Superior temporal gyrus (tissue), 1 donor: Measurements from ENCODE around the gene SWAP70.
"Not testable (repeated sequence)": the region's sequence is repeated elsewhere in the genome, so short reads cannot be mapped to it uniquely, and the experiment has no call there.

Source experiments
- DNase-seq: peaks from one replicate; pipeline ENCODE4 v3.0.0-alpha.2; 2016; ENCODE audit errors: extremely low spot score

The SWAP70 gene

GRCh38 chr11:9722023-9722422 is 58.1 kb downstream of the SWAP70 start:
- DNase-seq = no peak

- DNase-seq = no peak
These were observed 59.0 kb downstream of the SWAP70 start for GRCh38 chr11:9722893-9723292.

DNA sequence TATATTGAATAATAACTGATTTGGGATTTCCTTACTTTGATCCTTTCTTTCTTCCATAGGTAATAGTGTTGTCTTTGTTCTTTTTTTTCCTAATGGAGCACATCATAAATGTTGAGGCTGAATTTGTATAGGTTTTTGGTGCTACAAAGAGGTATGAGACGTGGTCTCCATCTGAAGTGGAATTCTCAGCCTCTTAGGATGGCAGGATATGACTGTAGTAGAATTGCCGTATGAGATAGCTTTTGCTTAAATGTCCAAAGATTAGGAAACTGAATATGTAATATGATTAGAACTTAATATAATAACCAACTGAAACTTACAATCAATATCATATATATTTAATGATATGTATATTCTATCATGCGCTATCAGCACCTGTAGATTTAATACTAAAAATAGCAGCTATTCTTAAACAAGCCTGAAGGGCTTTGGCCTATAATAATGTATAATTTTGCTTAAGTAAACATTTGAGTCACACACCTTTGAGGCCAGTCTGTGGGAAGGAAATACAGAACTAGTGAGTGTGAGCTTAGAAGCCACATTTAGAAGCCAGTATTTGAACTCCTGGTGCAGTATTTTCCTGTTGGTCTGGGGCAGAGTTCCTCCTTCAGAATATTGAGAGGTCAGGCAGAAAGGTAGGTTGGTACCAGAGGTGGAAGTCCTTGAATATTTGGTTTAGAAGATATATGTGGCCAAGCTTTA is 62.6 kb downstream of the SWAP70 start:
- no peak for DNase-seq

- no peak for DNase-seq
These were observed 64.2 kb downstream of the SWAP70 start for GRCh38 chr11:9728058-9728457.

GRCh38 chr11:9731256-9731655 is 67.4 kb downstream of the SWAP70 start:
- no peak for DNase-seq

- DNase-seq = no peak
These were observed 68.6 kb downstream of the SWAP70 start for GRCh38 chr11:9732453-9732852.

DNA sequence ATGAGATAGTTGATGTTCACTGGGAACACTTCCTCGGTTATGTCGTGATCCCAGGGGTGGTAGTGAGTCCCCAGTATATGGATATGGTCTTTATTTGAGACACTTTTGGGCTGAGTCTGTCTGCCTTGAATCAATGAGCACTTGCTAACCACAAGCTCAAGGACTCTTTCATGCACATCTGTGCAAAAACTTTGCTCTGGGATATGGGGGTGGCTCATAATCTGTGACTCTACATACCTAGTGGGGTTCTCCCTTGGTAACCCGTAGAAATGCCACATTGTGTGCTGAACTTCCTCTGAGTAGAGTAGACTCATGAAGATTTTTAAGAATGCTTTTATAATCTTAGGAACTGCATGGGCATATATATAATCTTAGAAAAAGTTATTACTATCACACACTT is 69.3 kb downstream of the SWAP70 start:
- no peak for DNase-seq

DNA sequence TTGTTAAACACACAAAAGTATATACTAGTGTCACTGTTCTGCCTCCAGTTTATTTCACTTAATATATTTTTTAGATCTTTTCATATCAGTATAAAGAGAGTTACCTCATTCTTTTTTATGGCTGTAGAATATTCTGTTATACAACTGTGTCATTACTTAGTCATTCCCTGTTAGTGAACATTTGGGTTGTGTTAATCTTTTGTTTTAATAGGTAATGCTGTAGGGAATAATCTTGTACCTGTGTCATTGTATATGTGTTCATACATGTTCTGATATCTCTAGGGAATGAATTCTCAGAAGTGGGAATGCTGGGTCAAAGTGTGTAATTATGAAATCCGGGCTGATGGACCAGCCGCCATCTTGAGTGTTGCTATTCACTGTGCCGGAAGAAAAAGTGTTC is 71.4 kb downstream of the SWAP70 start:
- no peak for DNase-seq

- no peak for DNase-seq
These were observed 72.0 kb downstream of the SWAP70 start for GRCh38 chr11:9735919-9736318.

GRCh38 chr11:9736365-9736764 is 72.5 kb downstream of the SWAP70 start:
- no peak for DNase-seq

DNA sequence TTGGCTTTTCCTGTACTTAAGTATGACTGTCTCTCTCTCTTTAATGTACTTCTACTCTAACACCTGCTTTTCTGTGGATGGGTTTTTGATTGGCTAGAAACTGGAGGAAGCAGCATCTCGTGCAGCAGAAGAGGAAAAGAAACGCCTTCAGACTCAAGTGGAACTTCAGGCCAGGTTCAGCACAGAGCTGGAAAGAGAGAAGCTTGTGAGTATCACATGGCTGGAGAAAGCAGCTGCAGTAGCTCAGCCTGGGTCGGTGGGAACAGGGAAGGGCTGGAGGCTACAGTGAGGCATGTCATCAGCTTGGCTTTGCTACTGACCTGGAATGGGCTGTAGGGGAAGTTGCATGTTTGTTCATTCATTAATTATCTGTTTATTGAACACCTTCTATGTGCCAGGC is 74.2 kb downstream of the SWAP70 start:
- no peak for DNase-seq

GRCh38 chr11:9738707-9739106 is 74.8 kb downstream of the SWAP70 start:
- DNase-seq = no peak

DNA sequence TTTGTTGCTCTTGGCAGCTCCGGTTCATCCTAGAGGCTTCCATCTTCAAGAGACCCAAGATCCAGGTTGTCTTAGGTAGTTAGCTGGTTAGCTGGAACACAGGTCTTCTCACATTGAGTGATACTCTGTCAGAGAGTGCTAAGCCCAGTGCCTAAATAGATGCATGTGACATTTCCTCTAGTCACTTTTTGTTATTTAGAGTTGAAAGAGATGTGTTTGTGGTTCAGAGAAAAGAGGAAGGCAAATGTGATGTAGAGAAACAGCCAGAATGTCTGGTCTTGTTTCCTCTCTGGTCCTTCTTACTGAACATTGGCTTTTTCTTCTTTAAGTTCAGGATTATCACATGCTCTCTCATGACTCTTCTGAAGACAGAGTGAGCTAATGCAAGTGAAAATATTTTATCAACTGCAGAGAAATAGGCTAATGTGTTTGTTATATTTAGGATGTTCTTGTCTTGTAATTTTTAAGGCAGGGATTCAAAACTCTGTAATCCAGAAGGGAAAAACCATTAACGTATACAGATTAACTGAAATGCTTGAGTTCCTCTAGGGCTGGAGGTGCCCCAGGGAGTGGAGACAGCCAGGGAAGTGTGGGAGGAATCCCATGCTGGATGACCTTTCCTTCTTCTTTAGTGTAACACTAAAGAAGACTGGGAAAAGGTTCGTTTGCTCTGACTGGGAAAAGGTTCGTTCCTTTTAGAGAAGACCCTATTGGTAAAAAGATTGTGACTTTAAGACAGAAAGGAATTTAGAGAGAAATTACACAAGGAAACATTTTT is 75.4 kb downstream of the SWAP70 start:
- DNase-seq = no peak

GRCh38 chr11:9740202-9740883 is 76.5 kb downstream of the SWAP70 start:
- no peak for DNase-seq

GRCh38 chr11:9741260-9741659 is 77.4 kb downstream of the SWAP70 start:
- no peak for DNase-seq

DNA sequence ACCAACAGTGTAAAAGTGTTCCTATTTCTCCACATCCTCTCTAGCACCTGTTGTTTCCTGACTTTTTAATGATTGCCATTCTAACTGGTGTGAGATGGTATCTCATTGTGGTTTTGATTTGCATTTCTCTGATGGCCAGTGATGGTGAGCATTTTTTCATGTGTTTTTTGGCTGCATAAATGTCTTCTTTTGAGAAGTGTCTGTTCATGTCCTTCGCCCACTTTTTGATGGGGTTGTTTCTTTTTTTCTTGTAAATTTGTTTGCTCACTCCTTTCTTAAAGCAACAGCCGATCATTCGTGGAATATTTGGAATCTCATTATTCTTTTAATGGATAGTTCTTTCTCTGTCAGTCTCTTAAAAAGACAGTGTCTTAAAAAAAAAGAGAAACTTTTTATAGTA is 79.6 kb downstream of the SWAP70 start:
- not testable (repeated sequence) for DNase-seq

DNA sequence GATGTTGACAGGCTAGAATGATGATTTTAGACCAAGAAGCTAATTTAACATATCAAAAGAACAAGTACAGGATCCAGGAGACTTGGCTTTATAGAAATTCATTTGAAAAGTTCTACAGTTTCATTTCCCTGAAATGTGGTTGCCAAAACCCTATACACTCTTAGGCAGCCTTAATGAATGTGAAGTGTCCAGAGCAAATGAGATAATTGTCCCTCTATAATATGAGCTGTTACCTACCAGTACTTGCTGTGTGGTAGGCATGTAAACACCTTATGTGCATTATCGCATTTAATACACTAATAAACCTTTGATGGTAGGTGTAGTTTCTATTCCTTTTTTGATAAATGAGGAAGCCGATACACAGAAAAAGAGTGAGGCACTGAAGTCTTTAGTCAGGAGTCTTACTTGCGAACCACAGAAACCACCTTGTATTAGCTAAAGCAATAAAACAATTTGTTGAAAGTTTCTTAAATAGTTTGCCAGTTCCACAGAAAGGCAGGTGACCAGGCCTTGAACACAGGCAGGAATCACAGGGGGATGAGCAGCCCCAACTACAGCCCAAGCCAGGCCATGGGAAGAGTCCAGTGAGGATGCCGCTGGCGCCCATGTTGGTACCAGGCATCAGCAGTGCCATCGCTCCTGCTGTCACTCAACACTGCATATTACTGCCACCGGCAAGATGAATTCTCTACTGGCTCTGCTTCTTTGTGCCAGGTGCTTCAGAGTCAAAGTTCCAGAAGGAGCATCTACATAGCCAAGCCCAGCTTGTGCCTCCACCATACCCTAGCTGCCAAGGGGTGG is 81.7 kb downstream of the SWAP70 start:
- DNase-seq = no peak

- no peak for DNase-seq
These were observed 83.4 kb downstream of the SWAP70 start for GRCh38 chr11:9747229-9747628.

DNA sequence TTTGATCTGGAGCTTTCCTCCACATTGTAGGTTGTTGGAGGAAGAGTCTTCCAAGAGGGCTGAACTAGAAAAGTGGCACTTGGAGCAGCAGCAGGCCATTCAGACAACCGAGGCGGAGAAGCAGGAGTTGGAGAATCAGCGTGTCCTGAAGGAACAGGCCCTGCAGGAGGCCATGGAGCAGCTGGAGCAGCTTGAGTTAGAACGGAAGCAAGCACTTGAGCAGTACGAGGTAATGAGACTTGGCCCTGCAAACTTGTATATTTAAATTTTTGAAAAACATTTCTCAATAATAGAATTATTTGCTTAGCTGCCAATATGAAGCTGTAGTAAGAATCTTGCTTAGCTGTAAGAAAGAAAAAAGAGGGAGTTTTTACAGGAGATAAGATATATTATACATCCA is 84.0 kb downstream of the SWAP70 start:
- no peak for DNase-seq

DNA sequence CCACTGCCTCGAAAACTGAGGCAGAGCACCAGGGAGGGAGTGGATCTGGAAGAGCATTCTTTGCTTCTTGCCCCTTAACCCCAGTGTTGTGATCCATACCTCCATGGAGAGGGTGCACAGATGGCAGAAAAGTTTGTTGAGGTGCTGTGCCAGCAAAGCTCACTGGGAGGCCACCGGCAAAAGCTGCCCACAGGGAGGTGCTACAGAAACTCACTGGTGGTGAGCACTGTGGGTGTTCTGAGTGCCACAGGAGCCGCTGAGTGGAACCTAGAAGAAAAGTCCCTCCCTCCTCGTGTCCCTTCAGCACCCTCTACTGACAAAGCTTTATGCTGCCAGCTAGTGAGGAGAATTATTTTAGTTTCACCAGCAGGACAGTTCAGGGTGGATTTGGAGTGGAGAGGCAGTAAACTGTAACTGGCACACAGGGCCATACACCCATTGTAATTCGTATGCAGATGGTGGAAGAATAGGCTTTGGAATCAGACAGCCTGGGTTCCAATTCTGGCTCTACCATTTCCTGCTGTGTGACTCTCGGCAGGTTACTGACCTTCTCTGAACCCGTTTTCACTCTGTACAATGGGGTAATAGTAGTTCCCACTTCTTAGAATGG is 84.6 kb downstream of the SWAP70 start:
- DNase-seq = peak; percentile 83

- no peak for DNase-seq
These were observed 86.7 kb downstream of the SWAP70 start for GRCh38 chr11:9750551-9750950.

- DNase-seq = no peak
These were observed 88.2 kb downstream of the SWAP70 start for GRCh38 chr11:9752091-9752490.
